ENCODE data around the gene EMC9.
A peak's percentile ranks its signal among the peaks of the same experiment; 100 is the strongest.

The EMC9 gene

GRCh38 chr14:24147761-24148428 lies 6.5 kb upstream of the EMC9 start:
- DNase-seq, result no peak

- peak; percentile 99 for DNase-seq
Observed at GRCh38 chr14:24146978-24147760, 5.8 kb upstream of the EMC9 start, which contains the start of gene RNF31. TSS of gene RNF31 (plus strand) at chr14:24147498. CDS start at chr14:24147699, 201 bp downstream.

GRCh38 chr14:24146453-24146977 lies 5.1 kb upstream of the EMC9 start, which contains the start of gene PSME2:
TSS of gene PSME2 (minus strand) at chr14:24146610. CDS start at chr14:24146581, 29 bp downstream.
- DNase-seq, result peak; percentile 93

- DNase-seq, result no peak
Observed at GRCh38 chr14:24145690-24146452, 4.5 kb upstream of the EMC9 start.

GRCh38 chr14:24145219-24145618 lies 3.8 kb upstream of the EMC9 start:
- DNase-seq, result no peak

GRCh38 chr14:24144451-24144850 lies 3.1 kb upstream of the EMC9 start:
- DNase-seq, result no peak

- no peak for DNase-seq
Observed at GRCh38 chr14:24143511-24143910, 2.1 kb upstream of the EMC9 start.

GRCh38 chr14:24139272-24139934 lies 2.0 kb downstream of the EMC9 start:
- DNase-seq, result no peak

- DNase-seq, result no peak
Observed at GRCh38 chr14:24138396-24139271, 2.8 kb downstream of the EMC9 start.

- DNase-seq, result no peak
Observed at GRCh38 chr14:24137529-24138395, 3.6 kb downstream of the EMC9 start.

GRCh38 chr14:24136684-24137528 lies 4.5 kb downstream of the EMC9 start:
- DNase-seq, result no peak

GRCh38 chr14:24135834-24136683 lies 5.3 kb downstream of the EMC9 start, which contains the start of gene PSME1:
TSS of gene PSME1 (plus strand) at chr14:24136194. CDS start at chr14:24136263, 69 bp downstream.
- peak; percentile 97 for DNase-seq

- DNase-seq, result no peak
Observed at GRCh38 chr14:24135584-24135833, 5.9 kb downstream of the EMC9 start.

- no peak for DNase-seq
Observed at GRCh38 chr14:24133735-24134134, 7.7 kb downstream of the EMC9 start.

- DNase-seq, result no peak
Observed at GRCh38 chr14:24132976-24133375, 8.4 kb downstream of the EMC9 start.

- no peak for DNase-seq
Observed at GRCh38 chr14:24132061-24132685, 9.2 kb downstream of the EMC9 start.

GRCh38 chr14:24131549-24131966 lies 9.8 kb downstream of the EMC9 start:
- DNase-seq, result no peak
